Astrocyte of the spinal cord (primary cell): Measurements from ENCODE around the gene CNGA2.

ENCODE experiments used
- DNase-seq: peaks from one replicate; pipeline ENCODE4 v3.0.0; 2011; ENCODE audit warnings: low read depth, low spot score
- H3K4me3 ChIP-seq: 2 replicates; pipeline ENCODE4 v1.5.1; 2011; ENCODE audit warnings: low read depth, mild to moderate bottlenecking, low read length, moderate library complexity
- in situ Hi-C: cut with HindIII; loops from 2 replicates; pipeline ENCODE4 v1.10.0; 2017; ENCODE audit warnings: low sequenced_read_pairs
- TF ChIP-seq, protein P1 (sequence below): IDR thresholded peaks from 2 replicates; pipeline ENCODE4 v1.5.1; 2012; ENCODE audit warnings: low read depth, mild to moderate bottlenecking, low read length, inconsistent platforms

CNGA2 gene

DNA sequence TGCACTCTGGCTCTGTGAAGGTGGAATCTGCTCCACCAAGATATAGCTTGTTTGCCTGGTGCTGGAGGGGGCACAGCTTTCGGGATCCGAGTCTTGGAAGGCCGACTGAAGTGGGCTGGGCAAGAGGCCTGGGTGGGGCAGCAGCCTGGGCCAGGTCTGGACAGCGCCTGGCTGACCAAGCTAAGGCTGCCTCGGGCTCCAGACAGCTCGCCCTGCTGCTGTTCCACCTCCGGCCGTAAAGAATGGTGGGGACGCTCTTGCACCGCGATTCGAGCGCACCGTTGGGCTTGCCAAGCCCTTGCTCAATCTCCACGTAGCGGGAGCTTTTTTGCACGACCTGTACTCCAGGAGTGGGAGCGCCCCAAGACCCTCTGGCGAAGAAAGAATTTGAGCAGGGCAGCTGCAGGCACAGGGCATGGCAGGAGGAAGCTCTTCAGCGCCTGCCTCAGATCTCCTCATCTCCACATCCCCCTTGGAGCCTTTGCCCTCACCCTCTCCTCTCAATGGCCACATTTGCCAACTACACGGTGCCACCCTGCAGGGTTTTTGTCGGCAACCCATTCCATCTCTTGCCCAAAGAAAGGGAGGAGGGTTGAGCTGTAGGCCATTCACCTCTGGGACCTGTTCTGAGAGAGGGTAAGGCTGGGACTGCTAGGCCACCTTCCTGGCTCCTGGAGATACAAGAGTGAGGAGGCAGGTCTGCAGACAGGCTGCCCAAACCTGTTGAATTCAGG is 18.9 kb downstream of the CNGA2 start:
- H3K4me3 ChIP-seq: no peak overlapping the region
- in situ Hi-C loops: no loop called here
- DNase-seq: peak; percentile 68
- TF ChIP-seq, protein P1, sequence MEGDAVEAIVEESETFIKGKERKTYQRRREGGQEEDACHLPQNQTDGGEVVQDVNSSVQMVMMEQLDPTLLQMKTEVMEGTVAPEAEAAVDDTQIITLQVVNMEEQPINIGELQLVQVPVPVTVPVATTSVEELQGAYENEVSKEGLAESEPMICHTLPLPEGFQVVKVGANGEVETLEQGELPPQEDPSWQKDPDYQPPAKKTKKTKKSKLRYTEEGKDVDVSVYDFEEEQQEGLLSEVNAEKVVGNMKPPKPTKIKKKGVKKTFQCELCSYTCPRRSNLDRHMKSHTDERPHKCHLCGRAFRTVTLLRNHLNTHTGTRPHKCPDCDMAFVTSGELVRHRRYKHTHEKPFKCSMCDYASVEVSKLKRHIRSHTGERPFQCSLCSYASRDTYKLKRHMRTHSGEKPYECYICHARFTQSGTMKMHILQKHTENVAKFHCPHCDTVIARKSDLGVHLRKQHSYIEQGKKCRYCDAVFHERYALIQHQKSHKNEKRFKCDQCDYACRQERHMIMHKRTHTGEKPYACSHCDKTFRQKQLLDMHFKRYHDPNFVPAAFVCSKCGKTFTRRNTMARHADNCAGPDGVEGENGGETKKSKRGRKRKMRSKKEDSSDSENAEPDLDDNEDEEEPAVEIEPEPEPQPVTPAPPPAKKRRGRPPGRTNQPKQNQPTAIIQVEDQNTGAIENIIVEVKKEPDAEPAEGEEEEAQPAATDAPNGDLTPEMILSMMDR: peak; percentile 84

DNA sequence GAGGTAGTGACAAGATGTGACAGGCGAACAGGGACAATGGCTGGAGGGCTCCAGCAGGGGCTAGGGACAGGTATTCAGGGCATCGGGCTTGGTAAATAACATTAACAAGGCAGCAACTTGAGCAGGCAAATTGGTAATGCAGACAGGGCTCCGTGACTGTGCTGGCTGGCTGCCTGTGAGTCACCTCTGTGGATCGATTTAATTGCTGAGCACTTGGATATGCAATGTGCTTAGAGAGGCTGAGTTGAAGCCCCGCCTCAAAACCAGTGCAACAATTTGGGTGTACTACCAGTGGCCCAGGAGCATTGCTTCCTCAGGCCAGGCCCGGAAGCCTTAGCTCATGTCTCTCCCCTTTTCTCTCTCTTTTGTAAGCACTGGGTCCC is 19.5 kb downstream of the CNGA2 start:
- in situ Hi-C loops: no loop called here
- H3K4me3 ChIP-seq: no peak overlapping the region
- TF ChIP-seq, protein P1: no peak
- DNase-seq: peak; percentile 76

DNA sequence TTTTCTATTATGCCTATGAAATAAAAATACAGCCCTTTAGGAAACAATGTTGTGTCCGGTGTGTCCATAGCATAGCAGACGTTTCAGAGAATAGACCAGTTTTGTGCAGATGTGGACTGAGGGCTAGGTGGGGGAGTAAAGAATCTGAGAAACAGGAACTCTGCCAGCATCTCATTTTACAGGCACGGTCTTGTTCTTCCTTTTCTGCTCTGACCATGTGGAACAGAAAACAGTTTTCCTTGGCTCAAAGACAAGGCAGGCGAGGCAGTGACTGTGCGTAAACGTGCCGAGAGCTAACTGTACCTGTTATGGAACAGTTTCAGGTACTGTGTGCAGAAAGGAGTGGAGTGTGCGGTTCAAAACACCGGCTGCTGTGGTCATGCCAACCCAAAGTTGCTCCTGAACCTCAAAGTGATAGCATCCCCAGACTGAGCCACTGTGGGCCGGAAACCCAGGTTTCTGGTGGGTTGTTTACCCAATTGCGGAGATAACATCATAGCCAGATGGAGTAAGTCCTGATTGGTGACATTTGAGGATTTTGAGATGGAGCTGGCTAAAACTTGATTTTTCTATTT is 20.2 kb downstream of the CNGA2 start:
- TF ChIP-seq, protein P1: no peak
- peak; percentile 53 for DNase-seq

DNA sequence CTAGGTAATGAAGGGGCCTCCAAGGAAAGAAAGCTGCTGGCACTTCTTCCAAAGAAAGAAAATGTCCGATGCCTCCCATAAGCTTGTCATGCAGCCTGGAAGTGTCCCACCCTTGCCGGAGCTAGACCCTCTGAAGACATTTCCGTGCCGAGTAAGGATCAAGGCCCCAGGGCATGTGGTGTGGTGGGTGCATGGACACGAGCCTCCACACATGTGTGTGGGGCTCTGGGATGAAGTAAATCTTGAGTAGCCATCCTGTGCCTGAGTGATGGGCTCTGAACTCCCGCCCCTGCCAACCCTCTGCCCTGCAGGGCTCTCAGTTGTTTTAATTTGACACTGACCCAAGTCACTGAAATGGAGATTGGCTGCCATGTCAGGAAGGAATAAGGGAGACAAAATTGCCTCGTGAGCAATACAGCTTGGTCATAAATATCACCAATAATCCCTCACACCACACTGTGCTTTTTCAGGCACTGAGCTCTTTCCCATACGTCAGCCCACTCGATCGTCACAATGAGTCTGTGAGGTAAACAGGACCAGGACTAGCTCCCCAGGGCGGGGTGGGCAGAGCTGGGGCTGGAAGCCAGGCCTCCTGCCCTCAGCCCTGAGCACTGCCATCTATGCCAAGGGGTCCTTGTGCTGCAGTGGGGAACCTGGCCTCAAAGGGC is 24.6 kb downstream of the CNGA2 start:
- in situ Hi-C loops: no loop called here
- TF ChIP-seq, protein P1: no peak
- no peak for DNase-seq
- H3K4me3 ChIP-seq: no peak overlapping the region

More for the DNA sequence above, 20.2 kb downstream of the CNGA2 start:
- in situ Hi-C loops: no loop called here
- H3K4me3 ChIP-seq: no peak overlapping the region

DNA sequence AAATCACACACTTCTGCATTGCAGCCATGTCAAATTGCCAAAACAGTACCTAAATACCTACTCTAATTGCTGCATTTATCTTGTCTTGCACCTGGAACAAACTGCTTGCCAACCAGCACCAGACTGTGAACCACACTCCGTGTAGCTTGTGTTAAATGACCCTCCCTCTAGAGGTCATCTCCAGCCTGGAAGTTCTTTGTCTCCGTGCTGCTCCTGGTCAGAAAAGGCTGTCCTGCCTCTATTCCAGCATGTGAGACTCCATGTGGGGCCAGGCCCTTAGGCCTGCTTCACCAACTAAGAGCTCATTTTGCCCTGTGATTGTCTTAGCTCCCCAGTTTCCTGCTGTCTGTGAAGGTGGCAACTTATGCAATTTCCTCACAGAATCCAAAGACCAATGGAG is 28.3 kb downstream of the CNGA2 start:
- TF ChIP-seq, protein P1: no peak
- H3K4me3 ChIP-seq: no peak overlapping the region
- in situ Hi-C loops: no loop called here
- no peak for DNase-seq

DNA sequence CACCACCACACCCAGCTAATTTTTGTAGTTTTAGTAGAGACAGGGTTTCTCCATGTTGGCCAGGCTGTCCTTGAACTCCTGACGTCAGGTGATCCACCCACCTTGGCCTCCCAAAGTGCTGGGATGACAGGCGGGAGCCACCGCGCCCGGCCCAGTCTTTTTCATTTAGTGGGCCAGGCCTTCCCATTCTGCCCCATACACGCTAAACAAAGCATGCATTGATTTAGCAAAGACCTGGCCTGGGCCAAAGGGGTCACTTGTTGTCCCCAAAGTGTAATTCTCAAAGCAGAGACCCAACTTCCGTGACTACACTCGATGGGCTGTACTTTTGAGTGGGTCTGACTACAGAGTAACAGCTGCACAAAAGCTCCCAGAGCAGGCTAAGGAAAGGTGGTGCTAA is 29.2 kb downstream of the CNGA2 start:
- DNase-seq: no peak
- TF ChIP-seq, protein P1: no peak
- no peak overlapping the region for H3K4me3 ChIP-seq
- in situ Hi-C loops: no loop called here
